ENCODE data around the gene EIPR1.

The EIPR1 gene

GRCh38 chr2:3297523-3297922 is 80.1 kb downstream of the EIPR1 start:
- no peak overlapping the region for H2BK15ac ChIP-seq (ENCODE audit: low read depth, poor library complexity, severe bottlenecking)
- H3K14ac ChIP-seq (ENCODE audit: low read length in 2 of 2): no peak overlapping the region

GRCh38 chr2:3296182-3296972 is 81.2 kb downstream of the EIPR1 start:
- peaks cover 5 to 10% of the 10 kb centered on the region in 2 experiments for H3K36me3 ChIP-seq (ENCODE audit: control insufficient read depth in 1 of 2, insufficient read depth in 2 of 2, low read depth in 1 of 2, low read length in 2 of 2)
- no peaks in the 10 kb centered on the region for H3K4me1 ChIP-seq (ENCODE audit: control insufficient read depth, insufficient read depth, low read depth, low read length)
- H2AFZ ChIP-seq (ENCODE audit: low read depth, low read length): no peak overlapping the region
- 90% methylated on average over 4 of the region's 4 CpGs for WGBS
- no peak overlapping the region for H2AK5ac ChIP-seq (ENCODE audit: low read length, severe bottlenecking)
- no peak overlapping the region for H3K4me2 ChIP-seq (ENCODE audit: low read length, poor library complexity, severe bottlenecking)
- no peak overlapping the region for H3K18ac ChIP-seq (ENCODE audit: low read depth in 1 of 2, low read length in 2 of 2)
- no peak overlapping the region for H2BK5ac ChIP-seq (ENCODE audit: low read depth, low read length, poor library complexity, severe bottlenecking)
- no peak overlapping the region for H4K8ac ChIP-seq (ENCODE audit: low read length)
- peaks cover 47% of the 10 kb centered on the region for H3K79me1 ChIP-seq (replicated peaks; ENCODE audit: low read length, poor library complexity, severe bottlenecking)
- no peak overlapping the region for H2BK120ac ChIP-seq (ENCODE audit: low read depth, low read length)
- no peak overlapping the region for H3K9ac ChIP-seq (ENCODE audit: low read length)
- no peak overlapping the region for H3K23ac ChIP-seq (ENCODE audit: low read length in 2 of 2)
- H2BK15ac ChIP-seq (ENCODE audit: low read depth, poor library complexity, severe bottlenecking): no peak overlapping the region
- no peak for DNase-seq
- H4K91ac ChIP-seq (ENCODE audit: low read length): no peak overlapping the region
- H3K9me3 ChIP-seq (ENCODE audit: control insufficient read depth, low read length): no peaks in the 10 kb centered on the region
- no peak overlapping the region for H3K27ac ChIP-seq (ENCODE audit: low read length, poor library complexity, severe bottlenecking)
- H3K27me3 ChIP-seq (ENCODE audit: control insufficient read depth in 1 of 2, insufficient read depth in 1 of 2, low read length in 2 of 2): no peaks in the 10 kb centered on the region
- H3K4ac ChIP-seq (ENCODE audit: low read depth in 1 of 2, low read length in 2 of 2): no peak overlapping the region
- H3K4me3 ChIP-seq (ENCODE audit: insufficient read depth in 1 of 2, low read depth in 1 of 2, low read length in 2 of 2): no peak overlapping the region
- peak overlapping the region in 1 of 2 experiments; percentile 66 for H3K14ac ChIP-seq (ENCODE audit: low read length in 2 of 2)
- H2BK12ac ChIP-seq (ENCODE audit: low read length in 2 of 2): no peak overlapping the region

More at GRCh38 chr2:3297523-3297922, 80.1 kb downstream of the EIPR1 start:
- H2AFZ ChIP-seq (ENCODE audit: low read depth, low read length): no peak overlapping the region
- no peak for DNase-seq
- H4K91ac ChIP-seq (ENCODE audit: low read length): no peak overlapping the region
- no peaks in the 10 kb centered on the region for H3K27me3 ChIP-seq (ENCODE audit: control insufficient read depth in 1 of 2, insufficient read depth in 1 of 2, low read length in 2 of 2)
- H3K4me3 ChIP-seq (ENCODE audit: insufficient read depth in 1 of 2, low read depth in 1 of 2, low read length in 2 of 2): no peak overlapping the region
- H3K9me3 ChIP-seq (ENCODE audit: control insufficient read depth, low read length): no peaks in the 10 kb centered on the region
- H2AK5ac ChIP-seq (ENCODE audit: low read length, severe bottlenecking): no peak overlapping the region
- WGBS: 96% methylated on average over 6 of the region's 6 CpGs
- no peak overlapping the region for H4K8ac ChIP-seq (ENCODE audit: low read length)
- peaks cover 41% of the 10 kb centered on the region for H3K79me1 ChIP-seq (replicated peaks; ENCODE audit: low read length, poor library complexity, severe bottlenecking)
- no peak overlapping the region for H3K9ac ChIP-seq (ENCODE audit: low read length)
- H3K4me2 ChIP-seq (ENCODE audit: low read length, poor library complexity, severe bottlenecking): no peak overlapping the region
- H3K23ac ChIP-seq (ENCODE audit: low read length in 2 of 2): no peak overlapping the region
- no peak overlapping the region for H3K18ac ChIP-seq (ENCODE audit: low read depth in 1 of 2, low read length in 2 of 2)
- H2BK120ac ChIP-seq (ENCODE audit: low read depth, low read length): no peak overlapping the region
- no peak overlapping the region for H2BK12ac ChIP-seq (ENCODE audit: low read length in 2 of 2)
- H2BK5ac ChIP-seq (ENCODE audit: low read depth, low read length, poor library complexity, severe bottlenecking): no peak overlapping the region
- no peaks in the 10 kb centered on the region for H3K4me1 ChIP-seq (ENCODE audit: control insufficient read depth, insufficient read depth, low read depth, low read length)
- H3K36me3 ChIP-seq (ENCODE audit: control insufficient read depth in 1 of 2, insufficient read depth in 2 of 2, low read depth in 1 of 2, low read length in 2 of 2): peaks cover 5 to 16% of the 10 kb centered on the region in 2 experiments
- no peak overlapping the region for H3K27ac ChIP-seq (ENCODE audit: low read length, poor library complexity, severe bottlenecking)
- no peak overlapping the region for H3K4ac ChIP-seq (ENCODE audit: low read depth in 1 of 2, low read length in 2 of 2)

- no peaks in the 10 kb centered on the region for H3K9me3 ChIP-seq (ENCODE audit: control insufficient read depth, low read length)
- no peak overlapping the region for H3K14ac ChIP-seq (ENCODE audit: low read length in 2 of 2)
- no peak overlapping the region for H4K91ac ChIP-seq (ENCODE audit: low read length)
- H3K4ac ChIP-seq (ENCODE audit: low read depth in 1 of 2, low read length in 2 of 2): no peak overlapping the region
- H2AFZ ChIP-seq (ENCODE audit: low read depth, low read length): no peak overlapping the region
- no peak overlapping the region for H2BK120ac ChIP-seq (ENCODE audit: low read depth, low read length)
- no peak overlapping the region for H3K4me2 ChIP-seq (ENCODE audit: low read length, poor library complexity, severe bottlenecking)
- no peak overlapping the region for H3K9ac ChIP-seq (ENCODE audit: low read length)
- peaks cover 2% of the 10 kb centered on the region for H3K4me1 ChIP-seq (ENCODE audit: control insufficient read depth, insufficient read depth, low read depth, low read length)
- H3K18ac ChIP-seq (ENCODE audit: low read depth in 1 of 2, low read length in 2 of 2): no peak overlapping the region
- no peak overlapping the region for H2BK5ac ChIP-seq (ENCODE audit: low read depth, low read length, poor library complexity, severe bottlenecking)
- peaks cover 5 to 16% of the 10 kb centered on the region in 2 experiments for H3K36me3 ChIP-seq (ENCODE audit: control insufficient read depth in 1 of 2, insufficient read depth in 2 of 2, low read depth in 1 of 2, low read length in 2 of 2)
- 90% methylated on average over 4 of the region's 4 CpGs for WGBS
- H2AK5ac ChIP-seq (ENCODE audit: low read length, severe bottlenecking): no peak overlapping the region
- H3K79me1 ChIP-seq (replicated peaks; ENCODE audit: low read length, poor library complexity, severe bottlenecking): peaks cover 54% of the 10 kb centered on the region
- H4K8ac ChIP-seq (ENCODE audit: low read length): no peak overlapping the region
- H3K27me3 ChIP-seq (ENCODE audit: control insufficient read depth in 1 of 2, insufficient read depth in 1 of 2, low read length in 2 of 2): no peaks in the 10 kb centered on the region
- H3K23ac ChIP-seq (ENCODE audit: low read length in 2 of 2): no peak overlapping the region
- no peak overlapping the region for H2BK15ac ChIP-seq (ENCODE audit: low read depth, poor library complexity, severe bottlenecking)
- no peak overlapping the region for H3K27ac ChIP-seq (ENCODE audit: low read length, poor library complexity, severe bottlenecking)
- H3K4me3 ChIP-seq (ENCODE audit: insufficient read depth in 1 of 2, low read depth in 1 of 2, low read length in 2 of 2): no peak overlapping the region
- H2BK12ac ChIP-seq (ENCODE audit: low read length in 2 of 2): no peak overlapping the region
- no peak for DNase-seq
Measured at GRCh38 chr2:3294493-3294892, 83.1 kb downstream of the EIPR1 start.

GRCh38 chr2:3294069-3294468 is 83.5 kb downstream of the EIPR1 start:
- Histone ChIP-seq H2BK15ac (ENCODE audit: low read depth, poor library complexity, severe bottlenecking) (no peak overlapping the region), H3K18ac (ENCODE audit: low read depth in 1 of 2, low read length in 2 of 2) (no peak overlapping the region), H3K9ac (ENCODE audit: low read length) (no peak overlapping the region), H3K9me3 (ENCODE audit: control insufficient read depth, low read length) (no peaks in the 10 kb centered on the region), H3K4me1 (ENCODE audit: control insufficient read depth, insufficient read depth, low read depth, low read length) (peaks cover 2% of the 10 kb centered on the region), H2BK120ac (ENCODE audit: low read depth, low read length) (no peak overlapping the region), H3K4me3 (ENCODE audit: insufficient read depth in 1 of 2, low read depth in 1 of 2, low read length in 2 of 2) (no peak overlapping the region), H2AFZ (ENCODE audit: low read depth, low read length) (no peak overlapping the region), H2BK12ac (ENCODE audit: low read length in 2 of 2) (no peak overlapping the region), H3K14ac (ENCODE audit: low read length in 2 of 2) (no peak overlapping the region), H2AK5ac (ENCODE audit: low read length, severe bottlenecking) (no peak overlapping the region), H3K4me2 (ENCODE audit: low read length, poor library complexity, severe bottlenecking) (no peak overlapping the region), H3K36me3 (ENCODE audit: control insufficient read depth in 1 of 2, insufficient read depth in 2 of 2, low read depth in 1 of 2, low read length in 2 of 2) (peaks cover 5 to 16% of the 10 kb centered on the region in 2 experiments), H3K79me1 (replicated peaks; ENCODE audit: low read length, poor library complexity, severe bottlenecking) (peaks cover 56% of the 10 kb centered on the region), H2BK5ac (ENCODE audit: low read depth, low read length, poor library complexity, severe bottlenecking) (no peak overlapping the region), H3K4ac (ENCODE audit: low read depth in 1 of 2, low read length in 2 of 2) (no peak overlapping the region), H3K23ac (ENCODE audit: low read length in 2 of 2) (no peak overlapping the region), H3K27me3 (ENCODE audit: control insufficient read depth in 1 of 2, insufficient read depth in 1 of 2, low read length in 2 of 2) (no peaks in the 10 kb centered on the region), H4K91ac (ENCODE audit: low read length) (no peak overlapping the region), H3K27ac (ENCODE audit: low read length, poor library complexity, severe bottlenecking) (no peak overlapping the region), H4K8ac (ENCODE audit: low read length) (no peak overlapping the region)
- DNase-seq: no peak
- 84% methylated on average over 3 of the region's 3 CpGs for WGBS
